Renal cortex interstitium (tissue), 11 donors: ENCODE data around the gene DCUN1D4. TPM values are rescaled to one million over a fixed set of nuclear protein-coding genes. Genes with fewer than 3 reads are reported as not detected.
A peak's percentile ranks its signal among the peaks of the same experiment; 100 is the strongest.
"Not testable (repeated sequence)": the region's sequence is repeated elsewhere in the genome, so short reads cannot be mapped to it uniquely, and the experiment has no call there.

ENCODE experiments used
- DNase-seq, 11 donors: peaks; one replicate each; pipeline ENCODE4 v3.0.0-alpha.2; 2013; ENCODE audit warnings: low read depth in 9 of 11, low spot score in 4 of 11; ENCODE audit errors: extremely low read depth in 1 of 11
- polyA plus RNA-seq, 3 donors: library from polyadenylated mRNA; unstranded; fragments of 120-200 nt; gene quantifications; one replicate each; pipeline ENCODE4 v1.2.1, GENCODE V29; 2013; ENCODE audit not compliant: insufficient read length in 3 of 3

Gene DCUN1D4
- polyA plus RNA-seq, 3 donors, result 49.3 to 66.7 (median 60.8) TPM

- no peak for DNase-seq
These were observed 89.3 kb downstream of the DCUN1D4 start for GRCh38 chr4:51932261-51932660.

DNA sequence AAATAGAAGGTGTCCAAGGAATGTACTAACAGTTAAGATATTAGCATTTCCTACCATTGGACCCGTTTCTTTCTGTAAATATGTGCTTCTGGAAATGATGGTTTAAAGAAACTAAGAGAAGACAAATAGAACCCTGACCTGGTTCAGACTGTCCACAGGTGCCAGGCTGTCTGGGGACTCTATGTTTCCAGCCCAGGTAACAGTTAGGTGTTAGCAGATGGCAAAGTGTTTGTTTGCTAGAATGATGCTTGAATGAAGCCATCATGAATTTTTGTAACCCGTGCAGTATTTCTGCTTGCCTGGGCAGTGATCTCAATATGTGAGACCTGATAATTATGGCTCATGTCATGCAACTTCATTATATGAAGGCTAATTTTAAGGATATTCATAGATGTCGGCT lies 89.7 kb downstream of the DCUN1D4 start:
- DNase-seq, result no peak

GRCh38 chr4:51940460-51940859 lies 97.5 kb downstream of the DCUN1D4 start:
- DNase-seq, result not testable (repeated sequence)

GRCh38 chr4:51942108-51942832 lies 99.3 kb downstream of the DCUN1D4 start:
- DNase-seq, result no peak

- DNase-seq, result no peak
These were observed 99.9 kb downstream of the DCUN1D4 start for GRCh38 chr4:51942833-51943215.

- no peak for DNase-seq
These were observed 100.3 kb downstream of the DCUN1D4 start for GRCh38 chr4:51943221-51943620.

- DNase-seq, result no peak
These were observed 115.4 kb downstream of the DCUN1D4 start for GRCh38 chr4:51958199-51958968.

- DNase-seq, result no peak
These were observed 117.5 kb downstream of the DCUN1D4 start for GRCh38 chr4:51960486-51960885.

DNA sequence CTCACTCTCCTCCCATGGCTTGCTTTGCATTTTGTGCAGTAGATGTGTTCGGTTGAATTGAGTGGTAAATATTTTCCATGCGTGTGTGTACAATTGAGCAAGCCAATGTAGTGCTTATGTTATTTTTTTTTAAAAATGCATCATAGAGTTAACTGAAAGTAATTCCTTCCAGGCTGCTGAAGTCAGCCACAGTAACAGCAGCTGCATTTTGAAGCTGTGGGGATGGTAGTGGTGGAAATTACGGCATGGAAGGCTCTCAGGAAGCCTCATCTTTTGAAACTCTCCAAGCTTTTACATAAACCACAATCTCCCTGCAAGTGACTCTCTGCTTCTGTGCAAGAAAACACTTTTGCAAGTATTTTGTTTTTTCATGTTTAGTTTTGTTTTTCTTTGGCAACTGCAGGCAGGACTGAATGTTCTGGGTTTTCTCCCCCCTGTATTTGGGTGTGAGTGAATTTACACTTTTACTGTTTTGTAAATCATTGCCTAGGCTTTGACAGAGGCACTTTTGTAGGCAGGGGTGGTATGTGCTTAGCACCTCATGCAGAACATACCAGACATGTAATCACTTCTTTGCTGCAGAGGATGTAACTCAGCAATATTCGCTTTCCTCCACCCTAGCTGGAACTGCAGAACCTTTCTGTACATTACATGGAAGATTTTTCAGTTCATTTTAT lies 121.0 kb downstream of the DCUN1D4 start:
- DNase-seq, result peak in 4 of 11 donors; percentile 4 to 24 (median 10)

DNA sequence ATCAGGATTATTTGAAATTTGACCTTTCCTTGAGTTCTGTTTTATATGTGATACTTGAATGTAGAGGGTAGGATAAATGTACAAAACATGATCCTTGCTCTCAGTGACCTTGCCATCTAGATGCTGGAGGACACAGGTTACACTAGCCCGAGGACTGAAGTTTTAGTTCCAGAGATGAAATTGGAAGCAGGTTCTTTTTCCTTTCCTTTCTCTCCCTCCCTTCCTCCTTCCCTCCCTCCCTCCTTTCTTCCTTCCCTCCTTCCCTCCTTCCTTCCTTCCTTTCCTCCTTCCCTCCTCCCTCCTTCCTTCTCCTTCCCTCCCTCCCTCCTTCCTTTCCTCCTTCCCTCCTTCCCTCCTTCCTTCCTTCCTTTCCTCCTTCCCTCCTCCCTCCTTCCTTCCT lies 122.9 kb downstream of the DCUN1D4 start:
- no peak for DNase-seq

Other genes starting within 250 kb of the DCUN1D4 start
- 1 to 10 TPM in 1 of 3 donors, under 1 TPM in 2; 0.75 to 1.3 (median 0.76) TPM for gene LRRC66, start 177.2 kb downstream of the DCUN1D4 start, polyA plus RNA-seq
- gene SGCB, start 195.1 kb downstream of the DCUN1D4 start, polyA plus RNA-seq, result 10 to 100 TPM; 46.2 to 57.0 (median 48.5) TPM
- gene SPATA18, start 208.2 kb downstream of the DCUN1D4 start, polyA plus RNA-seq, result 1 to 10 TPM; 1.3 to 1.7 (median 1.5) TPM